ENCODE results near the gene DNPH1.
A peak's percentile ranks its signal among the peaks of the same experiment; 100 is the strongest.

The DNPH1 gene

DNA sequence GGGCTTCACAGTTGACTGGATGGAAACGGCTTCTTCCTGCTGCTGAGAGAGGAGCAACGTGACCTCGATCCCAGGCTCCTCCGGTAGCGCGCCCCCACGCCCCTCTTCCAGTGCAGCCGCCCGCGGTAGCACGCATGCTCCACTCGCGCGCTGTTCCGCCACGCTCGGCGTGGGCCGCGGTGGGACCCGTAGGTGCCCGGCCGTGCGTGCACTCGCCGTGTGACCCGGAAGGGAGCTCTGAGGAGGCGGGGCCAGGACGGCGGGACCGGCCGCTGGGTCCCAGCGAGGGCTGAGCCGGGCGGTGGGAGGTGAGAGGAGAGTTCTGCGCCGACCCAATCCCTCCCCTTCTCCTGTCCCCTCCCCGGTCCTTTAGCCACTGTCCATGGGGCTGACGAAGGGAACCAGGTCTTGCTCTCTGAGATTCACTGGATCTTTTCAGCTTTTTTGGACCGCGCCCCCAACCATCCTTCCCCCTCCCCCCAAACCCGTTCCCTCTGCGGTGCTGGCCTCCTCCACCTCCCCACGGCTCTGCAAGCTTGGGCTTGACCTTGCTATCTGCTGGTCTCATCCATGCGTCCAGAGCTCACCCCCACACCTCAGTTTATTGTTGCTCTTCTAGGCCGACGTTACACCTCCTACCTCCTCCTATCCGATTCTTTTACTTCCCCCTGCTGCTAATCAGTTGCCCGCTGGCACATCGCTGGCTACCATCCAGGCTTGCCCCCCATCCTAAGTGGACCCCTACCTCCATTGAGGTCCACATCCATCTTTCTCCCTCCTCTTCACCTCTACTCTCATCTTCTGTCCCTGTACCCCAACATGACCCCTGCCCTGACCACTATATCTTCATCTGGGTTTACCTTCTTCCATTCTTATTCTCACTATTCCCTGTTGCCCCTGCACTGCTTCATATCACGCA, 47.1 kb downstream of the DNPH1 start, which contains the start of gene CUL9:
Gene CUL9, plus strand, starts transcription at position 255 of the 919 bp plus-strand sequence. CDS start 2,115 bp downstream, outside the sequence.
- Histone ChIP-seq H3K9me3 (ENCODE audit: control insufficient read depth, insufficient read depth, low read length) (no peaks in the 10 kb centered on the region), H3K9ac (ENCODE audit: low read depth, low read length) (peak within 1 kb of the TSS; percentile 76), H3K36me3 (ENCODE audit: insufficient read depth, low read length) (no peaks in the 10 kb centered on the region; the same call in 1 of the 2 replicates), H3K4me1 (ENCODE audit: insufficient read depth, low read length) (peaks cover 13% of the 10 kb centered on the region; the same call in 1 of the 2 replicates)

DNA sequence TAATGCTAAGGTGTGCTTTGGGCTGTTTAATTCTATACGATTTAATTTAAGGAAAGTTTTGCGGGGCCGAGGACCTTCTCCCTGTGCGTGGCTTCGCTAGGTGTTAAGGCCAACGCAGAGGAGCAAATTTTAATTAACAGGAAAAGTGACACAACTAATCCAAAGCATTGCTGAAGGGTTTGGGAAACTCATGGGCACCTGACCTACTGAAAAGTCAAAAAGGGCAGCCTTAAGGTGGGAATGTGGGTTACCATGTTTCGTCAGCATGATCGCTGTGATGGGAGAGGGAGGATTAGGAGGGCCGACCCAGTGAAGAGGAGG, 47.7 kb downstream of the DNPH1 start:
- peaks cover 2% of the 10 kb centered on the region; the same call in 1 of the 2 replicates for H3K36me3 ChIP-seq (ENCODE audit: insufficient read depth, low read length)
- H3K9ac ChIP-seq (ENCODE audit: low read depth, low read length), result peak overlapping the region; percentile 76
- no peaks in the 10 kb centered on the region for H3K9me3 ChIP-seq (ENCODE audit: control insufficient read depth, insufficient read depth, low read length)
- H3K4me1 ChIP-seq (ENCODE audit: insufficient read depth, low read length), result peaks cover 13% of the 10 kb centered on the region; the same call in 1 of the 2 replicates

DNA sequence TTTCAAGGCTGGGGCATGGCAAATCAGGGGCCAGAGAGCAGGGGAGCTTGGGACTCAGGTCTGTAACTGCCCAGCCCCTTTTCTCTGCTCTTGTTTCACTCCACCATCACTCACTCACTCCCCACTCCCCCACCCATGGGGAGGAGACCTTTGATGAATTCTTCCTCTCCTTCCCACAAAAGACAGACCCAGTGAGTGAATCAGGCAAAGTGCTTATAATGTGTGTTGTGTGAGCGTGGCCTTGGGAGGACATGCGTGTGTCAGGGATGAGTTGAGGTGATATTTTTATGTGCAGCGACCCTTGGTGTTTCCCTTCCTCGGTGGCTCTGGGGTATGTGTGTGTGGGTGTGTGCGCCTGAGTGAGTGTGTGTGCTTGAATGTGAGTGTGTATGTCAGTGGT, 48.3 kb downstream of the DNPH1 start:
- Histone ChIP-seq H3K9me3 (ENCODE audit: control insufficient read depth, insufficient read depth, low read length) (no peaks in the 10 kb centered on the region), H3K9ac (ENCODE audit: low read depth, low read length) (peak overlapping the region; percentile 76; the same call in 1 of the 2 replicates), H3K4me1 (ENCODE audit: insufficient read depth, low read length) (peaks cover 13% of the 10 kb centered on the region; the same call in 1 of the 2 replicates), H3K36me3 (ENCODE audit: insufficient read depth, low read length) (peaks cover 2% of the 10 kb centered on the region; the same call in 1 of the 2 replicates)

DNA sequence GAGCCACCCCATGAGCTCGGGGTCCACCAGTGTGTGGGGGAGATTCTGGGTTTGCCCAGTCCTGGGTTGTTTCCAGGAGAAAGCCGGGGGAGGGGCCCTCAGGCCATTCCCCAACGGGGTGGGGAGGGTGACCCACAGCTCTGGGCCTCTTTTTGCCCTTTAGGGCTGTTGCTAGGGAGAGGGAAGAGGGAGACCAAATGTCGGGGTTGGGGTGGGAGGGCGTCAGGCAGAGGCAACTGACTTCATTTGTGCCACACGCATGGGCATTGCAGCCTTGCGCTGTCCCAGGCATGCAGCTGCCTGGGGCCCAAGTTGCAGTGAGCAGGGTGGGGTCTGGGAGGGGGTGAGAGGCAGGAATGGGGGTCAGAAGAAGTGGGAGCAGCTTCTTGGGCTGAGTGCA, 49.2 kb downstream of the DNPH1 start:
- H3K9me3 ChIP-seq (ENCODE audit: control insufficient read depth, insufficient read depth, low read length), result no peaks in the 10 kb centered on the region
- H3K9ac ChIP-seq (ENCODE audit: low read depth, low read length), result no peak overlapping the region
- peaks cover 13% of the 10 kb centered on the region; the same call in 1 of the 2 replicates for H3K4me1 ChIP-seq (ENCODE audit: insufficient read depth, low read length)
- peaks cover 6% of the 10 kb centered on the region for H3K36me3 ChIP-seq (ENCODE audit: insufficient read depth, low read length)

DNA sequence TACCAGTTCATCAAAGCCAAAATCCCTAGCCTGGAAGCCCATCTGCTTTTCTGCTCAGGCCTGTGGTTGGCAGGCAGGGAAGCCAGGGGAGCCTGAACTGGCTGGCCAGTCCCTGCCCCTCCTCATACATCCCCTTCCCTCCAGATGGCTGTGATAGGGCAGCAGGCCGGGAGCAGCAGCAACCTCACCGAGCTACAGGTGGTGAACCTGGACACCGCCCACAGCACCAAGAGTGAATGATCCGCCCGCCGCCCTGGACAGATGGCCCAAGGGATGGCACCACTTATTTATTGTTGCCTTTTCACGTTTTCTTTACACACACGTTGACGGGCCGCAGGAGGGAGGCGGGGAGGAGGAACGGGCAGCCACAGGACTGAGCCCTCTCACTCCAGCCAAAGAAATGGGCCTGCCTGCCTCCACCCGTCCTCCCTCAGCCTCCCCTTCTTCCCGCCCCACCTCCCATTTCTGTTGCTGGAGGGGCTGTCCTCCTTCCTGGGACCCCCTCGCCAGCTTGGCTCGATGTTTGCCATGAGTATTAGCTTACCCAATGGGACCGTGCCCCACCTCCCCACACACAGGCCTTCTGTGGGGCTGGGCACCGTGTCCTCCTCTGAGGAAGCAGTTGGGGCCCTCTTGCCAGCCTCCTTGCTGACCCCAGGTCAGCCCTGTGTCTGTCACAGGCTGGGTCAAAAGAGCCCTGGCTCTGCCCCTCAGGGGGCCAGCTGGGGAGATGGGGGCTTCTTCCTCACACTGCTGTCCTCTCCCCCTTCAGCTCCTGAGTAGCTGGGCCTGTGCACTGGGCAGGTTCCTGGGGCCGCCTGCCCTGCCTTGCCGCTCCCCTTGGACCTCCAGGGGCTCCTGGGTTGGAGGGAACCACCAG, 50.1 kb downstream of the DNPH1 start:
- no peak overlapping the region for H3K9ac ChIP-seq (ENCODE audit: low read depth, low read length)
- H3K9me3 ChIP-seq (ENCODE audit: control insufficient read depth, insufficient read depth, low read length), result no peaks in the 10 kb centered on the region
- peaks cover 17% of the 10 kb centered on the region; the same call in 1 of the 2 replicates for H3K4me1 ChIP-seq (ENCODE audit: insufficient read depth, low read length)
- peaks cover 6% of the 10 kb centered on the region for H3K36me3 ChIP-seq (ENCODE audit: insufficient read depth, low read length)

DNA sequence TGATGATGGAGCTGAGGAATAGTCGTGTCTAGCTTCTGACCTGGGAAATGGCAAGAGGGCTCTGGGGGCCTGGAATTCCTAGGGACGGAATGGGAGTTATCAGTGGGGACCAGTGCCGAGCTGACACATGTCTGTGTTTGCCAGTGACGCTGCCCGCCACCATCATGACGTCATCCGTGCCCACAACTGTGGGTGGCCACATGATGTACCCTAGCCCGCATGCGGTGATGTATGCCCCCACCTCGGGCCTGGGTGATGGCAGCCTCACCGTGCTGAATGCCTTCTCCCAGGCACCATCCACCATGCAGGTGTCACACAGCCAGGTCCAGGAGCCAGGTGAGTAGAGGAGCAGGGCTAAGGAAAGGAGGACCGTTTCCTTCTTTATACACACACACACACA, 51.1 kb downstream of the DNPH1 start:
- H3K9me3 ChIP-seq (ENCODE audit: control insufficient read depth, insufficient read depth, low read length), result no peaks in the 10 kb centered on the region
- no peak overlapping the region for H3K9ac ChIP-seq (ENCODE audit: low read depth, low read length)
- H3K36me3 ChIP-seq (ENCODE audit: insufficient read depth, low read length), result peaks cover 6% of the 10 kb centered on the region
- H3K4me1 ChIP-seq (ENCODE audit: insufficient read depth, low read length), result peaks cover 24% of the 10 kb centered on the region

DNA sequence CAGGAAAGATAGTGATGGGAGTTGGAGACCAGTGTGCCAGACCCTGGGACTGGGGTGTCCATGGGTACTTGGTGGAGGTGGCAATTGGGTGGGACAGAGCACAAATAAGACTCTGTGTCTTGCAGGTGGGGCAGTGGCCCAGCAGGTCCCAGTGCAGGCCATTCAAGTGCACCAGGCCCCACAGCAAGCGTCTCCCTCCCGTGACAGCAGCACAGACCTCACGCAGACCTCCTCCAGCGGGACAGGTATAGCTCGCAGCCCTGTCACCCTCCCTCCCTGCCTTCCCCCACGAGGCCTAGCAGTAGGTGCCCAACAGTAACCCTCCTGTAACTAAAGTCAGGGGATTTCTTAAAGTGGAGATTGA, 52.9 kb downstream of the DNPH1 start:
- Histone ChIP-seq H3K36me3 (ENCODE audit: insufficient read depth, low read length) (peaks cover 6% of the 10 kb centered on the region), H3K9ac (ENCODE audit: low read depth, low read length) (no peak overlapping the region), H3K9me3 (ENCODE audit: control insufficient read depth, insufficient read depth, low read length) (no peaks in the 10 kb centered on the region), H3K4me1 (ENCODE audit: insufficient read depth, low read length) (peaks cover 25% of the 10 kb centered on the region)

DNA sequence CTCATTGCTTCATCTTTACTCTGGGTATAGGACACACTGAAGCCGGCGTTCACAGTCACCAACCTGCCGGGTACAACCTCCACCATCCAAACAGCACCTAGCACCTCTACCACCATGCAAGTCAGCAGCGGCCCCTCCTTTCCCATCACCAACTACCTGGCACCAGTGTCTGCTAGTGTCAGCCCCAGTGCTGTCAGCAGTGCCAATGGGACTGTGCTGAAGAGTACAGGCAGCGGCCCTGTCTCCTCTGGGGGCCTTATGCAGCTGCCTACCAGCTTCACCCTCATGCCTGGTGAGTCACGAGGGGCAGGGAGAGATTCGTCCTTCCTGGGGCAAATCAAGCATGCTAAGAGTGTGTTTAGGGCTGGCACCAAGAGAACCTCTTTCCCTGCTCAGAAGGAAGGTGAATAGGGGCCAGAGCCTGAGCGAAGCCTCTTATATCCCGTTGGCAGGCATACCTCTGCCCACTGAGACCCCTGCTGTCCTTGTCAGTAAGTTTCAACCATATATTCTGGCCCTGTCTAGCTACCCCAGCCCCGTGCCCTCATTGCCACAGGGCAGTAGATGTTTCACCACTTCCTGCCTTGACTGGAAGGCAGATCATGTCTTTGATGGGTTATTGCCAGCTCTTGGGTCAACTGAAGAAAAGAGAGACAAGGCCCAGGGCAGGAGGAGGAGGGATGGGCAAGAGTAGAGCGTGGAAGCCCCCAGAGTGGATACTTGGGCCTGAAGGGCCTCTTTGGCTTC, 53.4 kb downstream of the DNPH1 start:
- H3K4me1 ChIP-seq (ENCODE audit: insufficient read depth, low read length), result peaks cover 20% of the 10 kb centered on the region
- H3K9ac ChIP-seq (ENCODE audit: low read depth, low read length), result no peak overlapping the region
- no peaks in the 10 kb centered on the region for H3K9me3 ChIP-seq (ENCODE audit: control insufficient read depth, insufficient read depth, low read length)
- H3K36me3 ChIP-seq (ENCODE audit: insufficient read depth, low read length), result peaks cover 6% of the 10 kb centered on the region
